H1 (cell line): Measurements from ENCODE around the gene RASAL2. TPM values are rescaled to one million over a fixed set of nuclear protein-coding genes. Genes with fewer than 3 reads are reported as not detected.

Experiments
- CTCF ChIA-PET: fragments of 300-600 bp; sonication (Branson Sonifier 250); formaldehyde crosslinking; loops from one replicate; lab custom pipeline; 2021; ENCODE audit not compliant: partially characterized antibody; lab: Charles Lee
- POLR2A ChIA-PET: fragments of 300-600 bp; sonication (Branson Sonifier 250); formaldehyde crosslinking; loops from one replicate; lab custom pipeline; 2021; ENCODE audit warnings: inconsistent platforms; ENCODE audit not compliant: partially characterized antibody; lab: Charles Lee
- DNase-seq, 2 experiments: peaks; one replicate each; pipeline versions ENCODE4 v3.0.0 to v3.0.0-alpha.2; 2010 to 2022; ENCODE audit warnings: low spot score in 2 of 2, low read depth in 1 of 2, mixed read lengths in 1 of 2
- FAIRE-seq: peaks from 2 replicates; lab custom pipeline; 2011; peaks lifted over from hg19 to GRCh38; lab: Jason Lieb, UNC
- H2AFZ ChIP-seq: 2 replicates; pipeline ENCODE4 v1.8.1; 2012; ENCODE audit warnings: low read length, inconsistent platforms
- H2AK5ac ChIP-seq: 2 replicates; pipeline ENCODE4 v1.6.1; 2013; ENCODE audit warnings: low read depth, low read length
- H2BK120ac ChIP-seq: replicated peaks from 2 replicates; pipeline ENCODE3; 2013; ENCODE audit warnings: low read depth, low read length, inconsistent platforms
- H2BK12ac ChIP-seq: 2 replicates; pipeline ENCODE4 v1.6.1; 2013; ENCODE audit warnings: low read depth, low read length
- H2BK15ac ChIP-seq: 2 replicates; pipeline ENCODE4 v1.6.1; 2013; ENCODE audit warnings: low read length
- H2BK20ac ChIP-seq: 2 replicates; pipeline ENCODE4 v1.6.1; 2013; ENCODE audit warnings: low read length
- H2BK5ac ChIP-seq: 2 replicates; pipeline ENCODE4 v1.6.1; 2013; ENCODE audit warnings: low read depth, low read length
- H3K14ac ChIP-seq: 2 replicates; pipeline ENCODE4 v1.6.1; 2013; ENCODE audit warnings: inconsistent platforms; ENCODE audit not compliant: insufficient read length
- H3K18ac ChIP-seq: 2 replicates; pipeline ENCODE4 v1.6.1; 2013; ENCODE audit warnings: low read length; ENCODE audit errors: extremely low read depth
- H3K23ac ChIP-seq: 2 replicates; pipeline ENCODE4 v1.6.1; 2013; ENCODE audit warnings: inconsistent platforms; ENCODE audit not compliant: insufficient read length
- H3K23me2 ChIP-seq: 2 replicates; pipeline ENCODE4 v1.6.1; 2013; ENCODE audit warnings: low read depth, low read length
- H3K27ac ChIP-seq: 2 replicates; pipeline ENCODE4 v1.6.1; 2011; ENCODE audit warnings: low read depth, low read length, inconsistent platforms
- H3K27me3 ChIP-seq, 4 experiments: replicated peaks in 1 of 4; 1 replicate in 1 of 4; 2 replicates in 3 of 4; pipeline versions ENCODE4 v1.6.1 to v1.8.1; 2011 to 2013; ENCODE audit warnings: low read length in 3 of 4, mild to moderate bottlenecking in 3 of 4, inconsistent platforms in 2 of 4, mixed read lengths in 2 of 4, moderate library complexity in 1 of 4; ENCODE audit not compliant: control insufficient read depth in 3 of 4, insufficient read depth in 3 of 4; ENCODE audit errors: extremely low read depth in 1 of 4
- H3K36me3 ChIP-seq, 4 experiments: 2 replicates each; pipeline versions ENCODE4 v1.6.1 to v1.8.1; 2011 to 2013; ENCODE audit warnings: mild to moderate bottlenecking in 4 of 4, low read length in 3 of 4, moderate library complexity in 2 of 4, control low read depth in 1 of 4, inconsistent platforms in 1 of 4; ENCODE audit not compliant: insufficient read depth in 4 of 4, control insufficient read depth in 2 of 4
- H3K4ac ChIP-seq: replicated peaks from 2 replicates; pipeline ENCODE3; 2013; ENCODE audit warnings: low read length, low read depth, mixed read lengths, inconsistent platforms; ENCODE audit not compliant: insufficient read length
- H3K4me1 ChIP-seq, 4 experiments: replicated peaks in 1 of 4; 1 replicate in 1 of 4; 2 replicates in 3 of 4; pipeline versions ENCODE4 v1.6.1 to v1.8.1; 2011 to 2013; ENCODE audit warnings: low read length in 3 of 4, inconsistent platforms in 2 of 4, mixed read lengths in 1 of 4; ENCODE audit not compliant: insufficient read depth in 4 of 4, control insufficient read depth in 3 of 4
- H3K4me2 ChIP-seq, 2 experiments: 2 replicates each; pipeline versions ENCODE4 v1.6.1 to v1.8.1; 2011 to 2013; ENCODE audit warnings: low read depth in 2 of 2, low read length in 2 of 2, control low read depth in 1 of 2, inconsistent platforms in 1 of 2, mild to moderate bottlenecking in 1 of 2; ENCODE audit not compliant: insufficient read depth in 1 of 2
- H3K4me3 ChIP-seq, 4 experiments: fragments of 200-600, 300-600 bp in 1 of 4; sonication (generic), shearing (Covaris generic), sonication (Bioruptor Twin) in 1 of 4; 2 replicates each; pipeline versions ENCODE4 v1.5.1 to v1.8.1; 2011 to 2016; ENCODE audit warnings: low read length in 4 of 4, low read depth in 3 of 4, control low read depth in 2 of 4, inconsistent platforms in 2 of 4, mild to moderate bottlenecking in 2 of 4, mixed read lengths in 1 of 4, moderate library complexity in 1 of 4; ENCODE audit not compliant: insufficient read depth in 2 of 4; ENCODE audit errors: extremely low read depth in 1 of 4
- H3K56ac ChIP-seq: replicated peaks from 2 replicates; pipeline ENCODE3; 2013; ENCODE audit warnings: low read depth, mild to moderate bottlenecking, mixed read lengths, low read length, inconsistent platforms; ENCODE audit not compliant: insufficient read length
- H3K79me1 ChIP-seq: 2 replicates; pipeline ENCODE4 v1.6.1; 2013; ENCODE audit warnings: low read depth, low read length, control low read depth
- H3K79me2 ChIP-seq, 2 experiments: 2 replicates each; pipeline versions ENCODE4 v1.6.1 to v1.8.1; 2012 to 2013; ENCODE audit warnings: low read length in 2 of 2, mild to moderate bottlenecking in 2 of 2, inconsistent platforms in 1 of 2; ENCODE audit not compliant: insufficient read depth in 2 of 2, control insufficient read depth in 1 of 2
- H3K9ac ChIP-seq, 4 experiments: replicated peaks in 1 of 4; 1 replicate in 1 of 4; 2 replicates in 3 of 4; pipeline versions ENCODE4 v1.6.1 to v1.8.1; 2011 to 2013; ENCODE audit warnings: low read depth in 3 of 4, low read length in 3 of 4, control low read depth in 2 of 4, mild to moderate bottlenecking in 2 of 4, moderate library complexity in 2 of 4, inconsistent platforms in 1 of 4; ENCODE audit errors: extremely low read depth in 1 of 4
- H3K9me3 ChIP-seq, 2 experiments: 2 replicates each; pipeline versions ENCODE4 v1.6.1 to v1.8.1; 2012 to 2013; ENCODE audit warnings: mild to moderate bottlenecking in 2 of 2, moderate library complexity in 2 of 2, control low read depth in 1 of 2, inconsistent platforms in 1 of 2, low read depth in 1 of 2, low read length in 1 of 2, mixed read lengths in 1 of 2; ENCODE audit not compliant: insufficient read depth in 2 of 2
- H4K20me1 ChIP-seq, 2 experiments: replicated peaks in 1 of 2; 2 replicates each; pipeline versions ENCODE3 to v1.8.1; 2011 to 2013; ENCODE audit warnings: inconsistent platforms in 2 of 2, low read length in 2 of 2, mild to moderate bottlenecking in 1 of 2; ENCODE audit not compliant: insufficient read depth in 2 of 2, control insufficient read depth in 1 of 2
- H4K5ac ChIP-seq: 2 replicates; pipeline ENCODE4 v1.6.1; 2013; ENCODE audit warnings: low read length, low read depth, mixed read lengths, inconsistent platforms; ENCODE audit not compliant: insufficient read length
- H4K8ac ChIP-seq: 2 replicates; pipeline ENCODE4 v1.8.0; 2013; ENCODE audit warnings: mild to moderate bottlenecking, moderate library complexity, low read length, inconsistent platforms; ENCODE audit not compliant: insufficient read depth; ENCODE audit errors: extremely low read depth
- H4K91ac ChIP-seq: replicated peaks from 2 replicates; pipeline ENCODE3; 2013; ENCODE audit warnings: low read length, mixed read lengths, inconsistent platforms; ENCODE audit not compliant: insufficient read length
- CHD1 ChIP-seq: IDR thresholded peaks from 2 replicates; pipeline ENCODE4 v1.6.1; 2012; ENCODE audit warnings: low read depth, low read length, improper control_type of control experiment
- POLR2AphosphoS5 ChIP-seq: IDR thresholded peaks from 2 replicates; pipeline ENCODE4 v1.6.1; 2011; ENCODE audit warnings: low read depth, low read length
- POU5F1 ChIP-seq: IDR thresholded peaks from 2 replicates; pipeline ENCODE4 v1.6.1; 2011; ENCODE audit warnings: low read depth, mild to moderate bottlenecking, low read length, moderate library complexity
- SAP30 ChIP-seq: fragments of 300-600 bp; sonication (generic); IDR thresholded peaks from 2 replicates; pipeline ENCODE4 v1.7.1; 2012; ENCODE audit warnings: low read length, moderate library complexity, mild to moderate bottlenecking, inconsistent platforms; ENCODE audit not compliant: insufficient read depth, insufficient replicate concordance
- SIRT6 ChIP-seq: IDR thresholded peaks from one replicate; pipeline ENCODE4 v1.7.1; 2012; ENCODE audit warnings: low read length, inconsistent platforms
- SRF ChIP-seq: IDR thresholded peaks from 2 replicates; pipeline ENCODE4 v1.6.1; 2011; ENCODE audit warnings: mild to moderate bottlenecking, low read depth, low read length, moderate library complexity
- polyA plus RNA-seq, 7 experiments: library from polyadenylated mRNA; depleted of rRNA in 3 of 7; stranded (reverse) in 5 of 7; unstranded in 2 of 7; fragments of >200 nt in 5 of 7; fragments of 200-250 nt in 2 of 7; gene quantifications; 1 replicate in 5 of 7; 2 replicates in 1 of 7; 4 replicates in 1 of 7; pipeline versions ENCODE4 v1.2.1 to v1.2.3, GENCODE V29; 2011 to 2013; ENCODE audit warnings: missing spikeins in 2 of 7, mixed read lengths in 2 of 7
- total RNA-seq: library from RNA; stranded (reverse); fragmentation: NEBNext Ultra II Directional; extraction: Animal tissue kit (Norgen Biotek cat#: 25700); gene quantifications from 2 replicates; pipeline ENCODE4 v1.2.1, GENCODE V29; 2021

The RASAL2 gene
- total and polyA plus RNA-seq, 2 of the 8 experiments (the other 6 are each of a cell fraction or from before 2014, with no cell fraction given): 15.9 to 32.5 TPM

- ChIA-PET POLR2A (interaction anchor here (0.6 to 0.8 kb wide), 2 partner anchors 10 to 397 kb away, joined by 3 to 4 read pairs; no protein-coding TSS in a partner anchor), CTCF (interaction anchor here (0.6 to 2.4 kb wide), 7 partner anchors 14 to 391 kb away, joined by 3 to 17 read pairs (median 5); no protein-coding TSS in a partner anchor)
- Histone ChIP-seq H3K27ac (no peak overlapping the region), H3K79me1 (no peaks in the 10 kb centered on the region), H3K9me3 (no peaks in the 10 kb centered on the region), H3K4me3 (no peak overlapping the region), H3K36me3 (no peaks in the 10 kb centered on the region; a peak in 1 of 8 replicates), H4K8ac (no peak overlapping the region), H2AFZ (no peak overlapping the region), H3K23ac (no peak overlapping the region), H3K4me1 (no peaks in the 10 kb centered on the region; a peak in 2 of 7 replicates), H3K4me2 (no peak overlapping the region), H2BK12ac (no peak overlapping the region), H4K91ac (no peak overlapping the region), H3K9ac (no peak overlapping the region), H2BK5ac (no peak overlapping the region), H2BK15ac (no peak overlapping the region), H4K5ac (no peak overlapping the region), H3K4ac (no peak overlapping the region), H4K20me1 (no peaks in the 10 kb centered on the region), H2AK5ac (no peak overlapping the region), H3K79me2 (no peaks in the 10 kb centered on the region), H3K23me2 (no peaks in the 10 kb centered on the region), H3K18ac (no peak overlapping the region), H3K56ac (no peak overlapping the region), H3K27me3 (no peaks in the 10 kb centered on the region), H2BK20ac (no peak overlapping the region), H3K14ac (no peak overlapping the region), H2BK120ac (no peak overlapping the region)
- DNase-seq (no peak), FAIRE-seq (no peak)
- TF ChIP-seq CHD1 (no peak), POU5F1 (no peak), SIRT6 (no peak), SAP30 (no peak), SRF (no peak), POLR2AphosphoS5 (no peak)
Observed at GRCh38 chr1:178434899-178435435, 341.1 kb downstream of the RASAL2 start.
